Activated T-cell treated with anti-CD3 and anti-CD28 coated beads for 24 hours (primary cell): ENCODE results near the gene FAM83E.

Experiments used
- DNase-seq: peaks from one replicate; pipeline ENCODE4 v3.0.0-alpha.2; 2020; ENCODE audit warnings: low read depth

FAM83E gene

GRCh38 chr19:48628486-48629296 is 13.8 kb upstream of the FAM83E start:
- DNase-seq: no peak

DNA sequence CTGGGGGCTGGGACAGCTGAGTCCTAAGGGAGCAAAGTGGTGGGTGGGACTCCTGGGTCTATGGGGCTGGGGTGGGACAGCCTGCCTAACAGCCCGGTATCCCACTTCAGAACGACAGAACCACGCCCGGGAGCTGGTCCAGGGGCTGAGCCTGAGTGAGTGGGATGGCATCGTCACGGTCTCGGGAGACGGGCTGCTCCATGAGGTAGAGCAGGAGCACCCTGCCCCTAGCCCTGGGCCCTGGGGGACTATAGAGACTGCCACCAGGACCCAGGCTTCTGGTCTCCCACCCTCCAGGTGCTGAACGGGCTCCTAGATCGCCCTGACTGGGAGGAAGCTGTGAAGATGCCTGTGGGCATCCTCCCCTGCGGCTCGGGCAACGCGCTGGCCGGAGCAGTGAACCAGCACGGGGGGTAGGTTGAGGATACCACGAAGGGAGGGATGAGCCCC is 13.0 kb upstream of the FAM83E start:
- DNase-seq: no peak

GRCh38 chr19:48627201-48627864 is 12.5 kb upstream of the FAM83E start:
- no peak for DNase-seq

GRCh38 chr19:48625891-48626327 is 11.0 kb upstream of the FAM83E start:
- no peak for DNase-seq

DNA sequence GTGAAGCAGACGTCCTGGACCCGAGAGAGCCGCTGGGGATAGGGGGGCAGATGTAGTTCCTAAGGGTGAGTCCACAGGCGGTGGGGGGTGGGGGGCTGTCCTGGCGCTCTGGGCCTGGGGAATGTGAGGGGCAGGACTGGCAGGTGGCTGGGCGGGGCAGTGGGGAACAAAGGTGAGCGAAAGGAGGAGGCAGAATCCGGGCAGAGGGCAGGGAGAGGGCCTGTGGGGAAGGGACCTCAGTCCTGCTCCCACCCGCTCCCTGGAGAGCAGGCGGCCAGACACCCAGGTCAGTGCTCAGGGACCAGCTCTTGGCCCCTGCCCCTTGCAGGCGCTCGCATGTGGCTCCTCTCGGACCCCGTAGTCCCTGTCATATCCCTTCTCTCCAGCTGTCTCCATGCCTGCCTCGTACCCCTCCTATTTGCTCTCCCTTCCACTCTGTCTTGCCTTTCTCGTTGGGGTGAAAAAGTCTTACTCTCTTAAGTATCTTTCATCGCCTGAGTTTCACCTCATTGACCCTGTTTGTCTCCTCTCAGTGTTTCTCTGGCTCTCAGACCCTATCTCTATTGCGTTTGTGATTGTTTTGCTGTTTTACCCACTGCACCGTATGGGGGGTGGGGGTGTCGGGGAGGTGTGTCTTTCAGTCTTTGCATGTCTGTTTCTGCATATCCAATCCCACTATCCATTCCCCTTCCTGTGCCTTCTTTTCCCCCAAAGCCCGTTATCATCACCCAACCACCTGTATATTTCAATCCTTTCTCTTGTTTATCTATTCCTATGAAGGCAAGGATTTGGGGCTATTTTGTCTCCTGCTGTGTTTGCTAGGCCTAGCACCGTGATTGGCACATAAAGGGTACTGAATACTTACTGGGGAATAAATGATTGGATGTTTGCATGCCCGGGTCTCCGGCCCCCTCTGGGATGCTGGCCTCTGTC is 10.2 kb upstream of the FAM83E start:
- no peak for DNase-seq

- peak; percentile 96 for DNase-seq
Measured at GRCh38 chr19:48624067-48624594, 9.3 kb upstream of the FAM83E start.

- no peak for DNase-seq
Measured at GRCh38 chr19:48623556-48624066, 8.7 kb upstream of the FAM83E start.

- DNase-seq: no peak
Measured at GRCh38 chr19:48619692-48620585, 5.1 kb upstream of the FAM83E start.

GRCh38 chr19:48618916-48619691 is 4.2 kb upstream of the FAM83E start, which contains the start of the genes RPL18 and SPHK2:
Gene RPL18, minus strand, starts transcription at chr19:48619178. Its CDS starts 35 bp downstream, at chr19:48619143.
Gene SPHK2, plus strand, starts transcription at chr19:48619506. Its CDS starts 1,009 bp downstream, at chr19:48620515.
- DNase-seq: peak; percentile 94

DNA sequence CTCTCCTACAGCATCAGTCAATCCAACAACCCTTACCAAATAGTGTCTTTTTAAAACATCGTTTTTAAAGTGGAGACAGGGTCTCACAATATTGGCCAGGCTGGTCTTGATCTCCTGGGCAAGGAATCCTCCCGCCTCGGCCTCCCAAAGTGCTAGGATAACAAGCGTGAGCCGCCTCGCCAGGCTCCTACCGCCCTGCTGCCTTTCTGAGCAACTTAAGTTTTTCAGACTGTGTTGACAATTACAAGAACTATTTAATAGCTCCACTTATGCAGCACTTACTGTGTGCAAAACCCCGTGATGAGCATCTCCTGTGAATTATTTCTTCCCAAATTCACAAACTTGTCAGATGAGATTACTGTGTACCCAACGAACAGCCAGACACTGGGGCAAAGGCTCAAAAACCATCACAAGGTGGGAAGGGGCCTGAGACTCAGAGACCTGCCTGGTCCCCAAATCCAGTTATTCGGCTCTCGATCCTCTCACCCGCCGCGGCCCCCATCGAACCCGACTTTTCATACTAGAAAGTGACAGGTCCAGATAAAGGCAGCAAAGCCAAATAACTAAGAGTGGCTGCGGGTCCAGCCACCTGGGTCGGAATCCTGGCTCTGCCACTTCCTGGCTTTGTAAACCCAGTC is 3.5 kb upstream of the FAM83E start:
- no peak for DNase-seq

DNA sequence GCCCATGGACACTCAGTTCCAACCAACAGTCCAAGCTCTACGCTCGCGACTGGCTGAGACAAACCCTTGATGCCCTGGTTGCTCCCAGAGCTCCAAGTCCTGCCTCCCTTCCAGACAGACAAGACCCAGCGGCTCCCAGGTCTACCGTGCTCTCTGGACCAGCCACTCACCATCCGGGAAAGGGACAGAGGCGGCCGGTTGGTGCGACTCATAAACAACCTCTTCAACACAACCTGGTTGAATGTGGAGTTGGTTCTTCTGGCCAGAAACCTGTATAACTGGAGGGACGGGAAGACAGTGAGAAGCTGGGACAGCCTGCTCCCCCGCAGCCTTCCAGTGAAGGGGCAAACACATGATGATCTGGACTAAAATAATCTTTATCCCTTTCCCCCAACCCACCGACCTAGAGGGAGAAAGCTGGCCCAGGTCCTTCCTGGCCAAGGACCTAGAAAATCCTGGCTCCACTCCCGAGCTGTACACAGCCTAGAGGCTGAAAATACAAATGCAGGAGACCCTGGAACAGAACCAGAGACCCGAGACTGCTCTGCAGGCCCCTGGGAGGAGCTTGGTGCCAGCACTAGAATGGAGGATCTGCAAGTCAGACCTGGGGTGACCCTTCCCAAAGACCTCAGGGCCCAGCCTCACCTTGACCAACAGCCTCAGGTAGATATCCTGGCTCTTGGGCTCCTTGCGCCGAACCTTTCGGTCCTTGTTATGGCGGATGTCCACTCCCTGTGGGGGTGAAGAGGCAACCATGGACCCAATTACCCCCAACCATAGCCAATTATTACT is 2.5 kb upstream of the FAM83E start:
- no peak for DNase-seq

DNA sequence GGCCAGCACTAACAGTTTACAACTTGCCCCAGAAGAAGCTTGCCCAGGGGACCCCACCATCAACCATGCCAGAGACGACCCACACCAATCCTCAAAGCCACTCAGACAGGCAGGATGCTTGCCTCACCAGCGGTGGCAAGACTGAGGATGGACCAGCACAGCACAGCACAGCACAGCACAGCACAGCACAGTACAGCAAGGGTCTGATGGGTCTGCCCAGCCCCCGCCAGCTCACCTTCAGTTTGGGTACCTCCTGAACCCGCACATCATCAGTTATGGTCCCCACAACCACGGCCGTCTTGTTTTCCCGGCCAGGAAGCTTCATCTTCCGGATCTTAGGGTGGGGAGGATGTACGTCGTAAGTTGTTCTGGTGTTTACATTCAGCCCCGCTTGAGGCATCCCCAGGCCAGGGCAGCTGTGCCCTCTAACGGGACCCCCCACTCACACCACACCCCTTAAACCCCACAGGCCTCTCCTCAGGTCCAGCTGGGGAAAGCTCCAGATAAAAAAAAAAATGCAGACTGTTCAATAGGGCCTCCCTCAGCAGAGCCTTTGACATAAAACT is 1.7 kb upstream of the FAM83E start:
- DNase-seq: no peak

DNA sequence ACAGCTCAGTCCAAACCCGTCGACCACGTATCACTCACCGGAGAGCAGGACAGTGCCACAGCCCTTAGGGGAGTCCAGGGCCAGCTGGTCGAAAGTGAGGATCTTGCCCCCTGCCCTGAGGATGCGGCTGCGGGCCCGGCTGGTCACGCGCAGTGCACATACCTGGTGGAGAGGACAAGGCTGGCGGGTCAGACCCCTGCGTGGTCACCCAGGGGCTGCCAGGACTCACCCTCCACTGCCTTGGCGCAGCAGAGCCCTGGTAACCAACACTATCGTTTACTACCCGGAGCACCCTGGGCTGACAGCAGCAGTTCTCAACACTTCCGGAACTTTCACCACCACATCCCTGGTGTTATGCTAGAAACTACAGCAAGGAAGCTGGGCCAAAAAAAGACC is 1.2 kb upstream of the FAM83E start:
- no peak for DNase-seq

DNA sequence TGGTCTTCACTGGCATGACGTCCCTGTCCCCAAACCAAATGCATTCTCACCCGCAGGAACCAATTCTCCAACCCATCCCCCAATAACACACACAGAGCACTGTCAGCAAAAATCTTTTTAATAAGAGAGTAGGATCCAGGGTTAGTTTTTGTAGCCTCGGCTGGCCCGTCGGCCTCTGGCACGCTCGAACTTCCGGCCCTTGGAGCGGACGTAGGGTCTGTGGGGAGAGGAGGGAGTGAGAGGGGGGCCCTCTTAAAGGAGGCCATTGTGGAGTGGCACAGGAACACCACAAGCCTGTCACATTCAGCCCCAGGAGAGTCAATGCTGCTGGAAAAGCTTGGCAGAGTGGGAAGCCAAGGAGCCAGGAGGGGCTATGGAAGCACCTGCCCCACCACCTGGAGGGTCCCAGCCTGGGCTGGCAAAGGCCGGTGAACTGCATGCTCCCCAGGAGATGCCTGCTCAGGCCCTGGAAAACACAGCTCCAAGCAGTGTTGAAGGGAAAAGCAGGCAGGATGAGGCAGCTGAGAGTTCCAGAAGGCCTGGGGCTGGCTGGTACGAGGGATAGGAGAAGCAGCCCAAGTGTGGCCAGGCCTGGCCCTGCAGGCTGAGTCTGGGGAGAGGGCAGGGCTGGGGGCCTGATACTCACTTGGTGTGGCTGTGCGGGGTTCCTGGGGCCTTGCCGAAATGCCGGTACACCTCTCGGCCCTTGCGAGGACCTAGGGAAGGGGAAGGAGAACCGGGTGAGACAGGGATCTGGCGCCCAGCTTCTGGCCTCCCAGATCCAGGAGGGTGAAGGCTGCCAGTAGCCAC is 560 bp upstream of the FAM83E start:
- no peak for DNase-seq

DNA sequence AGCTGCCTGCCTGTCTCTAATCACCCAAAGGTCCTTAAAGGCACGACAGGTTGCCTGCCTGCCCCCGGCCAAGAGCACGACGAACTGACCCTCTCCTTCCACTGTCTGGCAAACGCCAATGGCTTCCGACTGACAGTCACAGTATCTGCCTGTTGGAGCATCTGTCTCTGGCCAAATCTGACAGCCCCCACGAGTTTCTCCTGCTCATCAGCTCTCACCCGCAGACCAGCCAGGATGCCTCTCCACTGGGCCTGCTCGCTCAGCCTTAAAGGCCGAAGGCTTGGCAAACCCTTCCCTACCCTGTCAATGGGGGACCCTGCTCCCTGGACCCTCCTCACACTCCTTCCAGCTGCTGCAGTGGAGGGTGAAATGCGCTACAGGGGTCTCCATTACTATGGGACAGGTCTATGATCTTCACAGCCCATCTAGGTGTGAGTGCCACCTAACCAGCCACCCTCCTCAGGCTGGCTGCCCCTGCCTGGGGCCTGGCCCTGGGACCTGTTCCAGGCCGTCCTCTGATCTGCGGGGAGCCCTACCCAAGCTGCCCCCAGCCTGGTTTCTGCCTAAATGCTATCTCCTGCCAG is 932 bp downstream of the FAM83E start:
- no peak for DNase-seq

DNA sequence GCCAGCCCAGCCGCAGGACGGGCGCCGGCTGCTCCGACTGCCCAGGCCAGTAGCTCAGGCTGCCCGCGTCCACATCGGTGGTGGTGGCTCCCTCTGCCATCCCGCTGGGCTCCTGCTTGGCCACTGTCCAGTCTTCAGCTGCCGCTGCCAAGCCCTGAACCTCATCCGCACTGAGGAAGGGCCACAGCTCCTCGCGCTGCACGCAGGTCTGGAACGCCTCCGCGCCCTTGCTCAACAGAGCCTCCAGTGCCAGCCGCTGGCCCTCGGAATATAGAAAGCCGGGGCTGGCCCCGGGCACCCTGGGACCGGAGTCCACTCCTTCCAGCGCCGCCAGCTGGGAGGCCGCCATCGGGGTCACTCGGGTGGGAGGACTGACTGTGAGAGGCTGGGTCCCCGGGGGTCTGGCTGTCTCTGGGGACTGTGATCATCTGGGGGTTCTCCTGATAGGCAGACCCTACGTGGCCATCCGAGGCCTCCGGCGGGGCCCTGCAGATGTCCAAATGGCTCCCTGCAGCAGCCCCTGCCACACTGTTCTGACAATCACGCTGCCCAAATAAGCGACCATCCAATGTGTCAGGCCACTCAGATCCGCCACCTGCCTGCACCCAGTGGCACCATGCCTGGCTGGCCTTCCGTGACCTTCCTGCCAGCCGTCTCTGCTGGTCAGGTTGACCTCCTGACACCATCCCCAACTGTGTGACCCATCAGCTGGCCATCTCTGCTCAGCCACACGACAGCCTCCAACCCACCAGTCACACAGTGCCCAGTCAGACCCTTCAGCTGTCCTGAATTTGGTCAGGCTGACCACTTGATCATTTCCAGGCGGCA is 1.6 kb downstream of the FAM83E start:
- DNase-seq: no peak
